Uterus (tissue), 2 donors: Measurements from ENCODE around the gene SCARF1.

ENCODE experiments used
- POLR2A ChIP-seq, 2 donors: fragments of 450-650 bp; IDR thresholded peaks; one replicate each; pipeline ENCODE4 v1.6.1; 2016; ENCODE audit warnings: antibody characterized with exemption in 2 of 2, mild to moderate bottlenecking in 1 of 2, moderate library complexity in 1 of 2
- TF ChIP-seq, protein P1 (sequence below), 4 experiments: fragments of 200-600 bp in 2 of 4; fragments of 450-650 bp in 2 of 4; sonication (generic) in 2 of 4; IDR thresholded peaks; one replicate each; pipeline ENCODE4 v1.5.1; 2016 to 2019; ENCODE audit warnings: antibody characterized with exemption in 4 of 4, mild to moderate bottlenecking in 2 of 4, moderate library complexity in 1 of 4

- TF ChIP-seq, protein P1, sequence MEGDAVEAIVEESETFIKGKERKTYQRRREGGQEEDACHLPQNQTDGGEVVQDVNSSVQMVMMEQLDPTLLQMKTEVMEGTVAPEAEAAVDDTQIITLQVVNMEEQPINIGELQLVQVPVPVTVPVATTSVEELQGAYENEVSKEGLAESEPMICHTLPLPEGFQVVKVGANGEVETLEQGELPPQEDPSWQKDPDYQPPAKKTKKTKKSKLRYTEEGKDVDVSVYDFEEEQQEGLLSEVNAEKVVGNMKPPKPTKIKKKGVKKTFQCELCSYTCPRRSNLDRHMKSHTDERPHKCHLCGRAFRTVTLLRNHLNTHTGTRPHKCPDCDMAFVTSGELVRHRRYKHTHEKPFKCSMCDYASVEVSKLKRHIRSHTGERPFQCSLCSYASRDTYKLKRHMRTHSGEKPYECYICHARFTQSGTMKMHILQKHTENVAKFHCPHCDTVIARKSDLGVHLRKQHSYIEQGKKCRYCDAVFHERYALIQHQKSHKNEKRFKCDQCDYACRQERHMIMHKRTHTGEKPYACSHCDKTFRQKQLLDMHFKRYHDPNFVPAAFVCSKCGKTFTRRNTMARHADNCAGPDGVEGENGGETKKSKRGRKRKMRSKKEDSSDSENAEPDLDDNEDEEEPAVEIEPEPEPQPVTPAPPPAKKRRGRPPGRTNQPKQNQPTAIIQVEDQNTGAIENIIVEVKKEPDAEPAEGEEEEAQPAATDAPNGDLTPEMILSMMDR (IDR thresholded peaks at IDR 0.05), result no peak
- no peak for TF ChIP-seq POLR2A (IDR thresholded peaks at IDR 0.05)
These were observed 33.1 kb downstream of the SCARF1 start for GRCh38 chr17:1612400-1612799.
